ENCODE measurements around the gene PLXNA4.

- TF ChIP-seq CTCF (IDR thresholded peaks at IDR 0.05) (no peak), EZH2 (IDR thresholded peaks at IDR 0.05; ENCODE audit: borderline replicate concordance, insufficient read depth, low read depth, low read length, poor library complexity, severe bottlenecking) (no peak)
Observed at GRCh38 chr7:132455378-132455777, 120.9 kb downstream of the PLXNA4 start.

All from B cell (primary cell).